GM23248 (cell line): ENCODE results near the gene GALM. TPM values are rescaled to one million over a fixed set of nuclear protein-coding genes. Genes with fewer than 3 reads are reported as not detected.

Source experiments
- DNase-seq: peaks from one replicate; pipeline ENCODE4 v3.0.0-alpha.2; 2015
- H2AFZ ChIP-seq: fragments of 200-600 bp; sonication (generic); 2 replicates; pipeline ENCODE4 v1.6.1; 2016; ENCODE audit warnings: antibody characterized with exemption
- H3F3A ChIP-seq: fragments of 200-600 bp; sonication (generic); 2 replicates; pipeline ENCODE4 v1.6.1; 2016; ENCODE audit warnings: mild to moderate bottlenecking, antibody characterized with exemption, mixed run types; ENCODE audit not compliant: insufficient read depth
- H3K27ac ChIP-seq: fragments of 200-600 bp; sonication (generic); 2 replicates; pipeline ENCODE4 v1.5.1; 2016; ENCODE audit warnings: mild to moderate bottlenecking
- H3K27me3 ChIP-seq: fragments of 200-600 bp; sonication (generic); replicated peaks from 2 replicates; pipeline ENCODE4 v1.6.1; 2016; ENCODE audit warnings: mild to moderate bottlenecking; ENCODE audit not compliant: insufficient read depth
- H3K36me3 ChIP-seq: fragments of 200-600 bp; sonication (generic); 2 replicates; pipeline ENCODE4 v1.6.1; 2016; ENCODE audit warnings: low read depth, mild to moderate bottlenecking
- H3K4me1 ChIP-seq: fragments of 200-600 bp; sonication (generic); 2 replicates; pipeline ENCODE4 v1.6.1; 2016; ENCODE audit warnings: mild to moderate bottlenecking; ENCODE audit not compliant: insufficient read depth
- H3K4me2 ChIP-seq: fragments of 200-600 bp; sonication (generic); one replicate; pipeline ENCODE4 v1.6.1; 2016; ENCODE audit warnings: mild to moderate bottlenecking; ENCODE audit not compliant: unreplicated experiment
- H3K4me3 ChIP-seq: fragments of 200-600 bp; sonication (generic); 2 replicates; pipeline ENCODE4 v1.5.1; 2016; ENCODE audit warnings: mild to moderate bottlenecking
- H3K79me2 ChIP-seq: fragments of 200-600 bp; sonication (generic); 2 replicates; pipeline ENCODE4 v1.6.1; 2016; ENCODE audit warnings: mild to moderate bottlenecking; ENCODE audit not compliant: insufficient read depth
- H3K9ac ChIP-seq: fragments of 200-600 bp; sonication (generic); 2 replicates; pipeline ENCODE4 v1.6.1; 2016; ENCODE audit warnings: mild to moderate bottlenecking
- H3K9me2 ChIP-seq: fragments of 200-600 bp; sonication (generic); 2 replicates; pipeline ENCODE4 v1.6.1; 2016; ENCODE audit warnings: mixed run types, mild to moderate bottlenecking, moderate library complexity; ENCODE audit not compliant: insufficient read depth
- H3K9me3 ChIP-seq: fragments of 200-600 bp; sonication (generic); one replicate; pipeline ENCODE4 v1.6.1; 2017; ENCODE audit warnings: low read depth
- H4K20me1 ChIP-seq: fragments of 200-600 bp; sonication (generic); 2 replicates; pipeline ENCODE4 v1.6.0; 2016; ENCODE audit not compliant: insufficient read depth
- EZH2 ChIP-seq: fragments of 200-600 bp; sonication (generic); IDR thresholded peaks from 2 replicates; pipeline ENCODE4 v1.6.1; 2018; ENCODE audit warnings: antibody characterized with exemption, mild to moderate bottlenecking; ENCODE audit not compliant: insufficient read depth, poor library complexity, severe bottlenecking
- EZH2phosphoT487 ChIP-seq: fragments of 200-600 bp; sonication (generic); IDR thresholded peaks from 2 replicates; pipeline ENCODE4 v1.6.1; 2018; ENCODE audit warnings: antibody characterized with exemption, moderate library complexity, mild to moderate bottlenecking, low read depth; ENCODE audit not compliant: insufficient read depth
- WGBS, 2 experiments: methylation state at CpG; one replicate each; pipeline ENCODE4 v1.1.6; 2015 to 2017; ENCODE audit warnings: low lambda C conversion rate in 2 of 2, low coverage in 1 of 2; ENCODE audit errors: missing lambda C conversion rate in 2 of 2; 5-methylcytosine and 5-hydroxymethylcytosine counted together
- in situ Hi-C: fragments of 300-500 bp; cut with MboI; formaldehyde crosslinking; loops from 2 replicates; pipeline ENCODE4 v1.15.0; 2020
- polyA plus RNA-seq: library from polyadenylated mRNA; unstranded; fragments of >200 nt; fragmentation: Nextera tagmentation; extraction: Ambion mirVana; gene quantifications from 2 replicates; pipeline ENCODE4 v1.2.1, GENCODE V29; 2016
- total RNA-seq: library from RNA; depleted of rRNA; stranded (reverse); fragments of >200 nt; shearing (Covaris generic); gene quantifications from 2 replicates; pipeline ENCODE4 v1.2.3, GENCODE V29; 2014

GALM gene
- total and polyA plus RNA-seq, 2 experiments from 2014 or later = 7.6 to 10.8 TPM

GRCh38 chr2:38631976-38632375 lies 33.9 kb upstream of the GALM start:
- Histone ChIP-seq H3K27ac (no peak overlapping the region), H3K27me3 (no peaks in the 10 kb centered on the region), H3K9me3 (no peaks in the 10 kb centered on the region), H3F3A (no peaks in the 10 kb centered on the region), H3K4me2 (no peak overlapping the region), H3K4me1 (no peaks in the 10 kb centered on the region), H2AFZ (no peak overlapping the region), H3K36me3 (no peaks in the 10 kb centered on the region), H4K20me1 (no peaks in the 10 kb centered on the region), H3K9me2 (no peaks in the 10 kb centered on the region), H3K4me3 (no peak overlapping the region), H3K9ac (no peak overlapping the region), H3K79me2 (no peaks in the 10 kb centered on the region)
- TF ChIP-seq EZH2 = no peak
- TF ChIP-seq EZH2phosphoT487 = no peak
- no peak for DNase-seq
- in situ Hi-C loops = no loop called here
- WGBS, 2 experiments = 35 to 48% methylated on average over 2 of the region's 2 CpGs

- Histone ChIP-seq H3K4me1 (no peaks in the 10 kb centered on the region), H3K79me2 (no peaks in the 10 kb centered on the region), H3K27ac (no peak overlapping the region), H3F3A (no peaks in the 10 kb centered on the region), H2AFZ (no peak overlapping the region), H3K9me3 (no peaks in the 10 kb centered on the region), H3K9me2 (no peaks in the 10 kb centered on the region), H3K36me3 (no peaks in the 10 kb centered on the region), H4K20me1 (no peaks in the 10 kb centered on the region), H3K4me3 (no peak overlapping the region), H3K9ac (no peak overlapping the region), H3K27me3 (no peaks in the 10 kb centered on the region), H3K4me2 (no peak overlapping the region)
- DNase-seq = no peak
- no peak for TF ChIP-seq EZH2phosphoT487
- TF ChIP-seq EZH2 = no peak
- in situ Hi-C loops = no loop called here
Measured at GRCh38 chr2:38632980-38633379, 32.9 kb upstream of the GALM start.

- Histone ChIP-seq H3K36me3 (no peaks in the 10 kb centered on the region), H3K9me3 (no peaks in the 10 kb centered on the region), H3K9ac (no peak overlapping the region), H4K20me1 (no peaks in the 10 kb centered on the region), H3F3A (no peaks in the 10 kb centered on the region), H3K79me2 (no peaks in the 10 kb centered on the region), H3K27me3 (no peaks in the 10 kb centered on the region), H3K4me3 (no peak overlapping the region), H3K4me2 (no peak overlapping the region), H3K4me1 (no peaks in the 10 kb centered on the region), H2AFZ (no peak overlapping the region), H3K9me2 (no peaks in the 10 kb centered on the region), H3K27ac (no peak overlapping the region)
- WGBS, 2 experiments = 52 to 57% methylated on average over 2 of the region's 2 CpGs
- TF ChIP-seq EZH2phosphoT487 = no peak
- TF ChIP-seq EZH2 = no peak
- DNase-seq = no peak
- in situ Hi-C loops = no loop called here
Measured at GRCh38 chr2:38633895-38634294, 32.0 kb upstream of the GALM start.

- Histone ChIP-seq H3K27me3 (no peaks in the 10 kb centered on the region), H2AFZ (no peak overlapping the region), H4K20me1 (no peaks in the 10 kb centered on the region), H3K4me1 (no peaks in the 10 kb centered on the region), H3K9ac (no peak overlapping the region), H3K79me2 (no peaks in the 10 kb centered on the region), H3F3A (no peaks in the 10 kb centered on the region), H3K9me2 (no peaks in the 10 kb centered on the region), H3K9me3 (no peaks in the 10 kb centered on the region), H3K4me2 (no peak overlapping the region), H3K4me3 (no peak overlapping the region), H3K36me3 (no peaks in the 10 kb centered on the region), H3K27ac (no peak overlapping the region)
- TF ChIP-seq EZH2 (no peak), EZH2phosphoT487 (no peak)
- in situ Hi-C loops = no loop called here
- no peak for DNase-seq
- WGBS, 2 experiments = 47 to 48% methylated on average over 3 of the region's 3 CpGs
Measured at GRCh38 chr2:38634684-38635083, 31.2 kb upstream of the GALM start.

GRCh38 chr2:38635139-38635538 lies 30.8 kb upstream of the GALM start:
- no peaks in the 10 kb centered on the region for H4K20me1 ChIP-seq
- in situ Hi-C loops = no loop called here
- H3K9ac ChIP-seq = no peak overlapping the region
- H3K4me1 ChIP-seq = no peaks in the 10 kb centered on the region
- H2AFZ ChIP-seq = no peak overlapping the region
- H3K27ac ChIP-seq = no peak overlapping the region
- no peak for DNase-seq
- no peaks in the 10 kb centered on the region for H3K9me3 ChIP-seq
- WGBS, 2 experiments = 78 to 83% methylated on average over 4 of the region's 4 CpGs
- no peaks in the 10 kb centered on the region for H3K9me2 ChIP-seq
- no peaks in the 10 kb centered on the region for H3K36me3 ChIP-seq
- no peaks in the 10 kb centered on the region for H3K79me2 ChIP-seq
- TF ChIP-seq EZH2phosphoT487 = no peak
- TF ChIP-seq EZH2 = no peak
- H3K27me3 ChIP-seq = no peaks in the 10 kb centered on the region
- H3F3A ChIP-seq = no peaks in the 10 kb centered on the region
- H3K4me2 ChIP-seq = no peak overlapping the region
- no peak overlapping the region for H3K4me3 ChIP-seq
